HepG2 (cell line): Measurements from ENCODE around the gene KCTD6. TPM values are rescaled to one million over a fixed set of nuclear protein-coding genes. Genes with fewer than 3 reads are reported as not detected.

Experiments
- AHDC1 ChIP-seq: sonication (generic); formaldehyde crosslinking; IDR thresholded peaks from 2 replicates; pipeline ENCODE4 v1.5.1; 2020; ENCODE audit warnings: mild to moderate bottlenecking, missing genetic modification reagents, borderline replicate concordance
- ATF7-NPFF ChIP-seq: sonication (generic); formaldehyde crosslinking; IDR thresholded peaks from 2 replicates; pipeline ENCODE4 v1.8.1; 2023; ENCODE audit warnings: mild to moderate bottlenecking, low read depth, missing genetic modification reagents, moderate library complexity
- CENPT ChIP-seq: sonication (generic); formaldehyde crosslinking; IDR thresholded peaks from 2 replicates; pipeline ENCODE4 v1.8.0; 2022; ENCODE audit warnings: low read depth, mild to moderate bottlenecking, moderate library complexity, missing genetic modification reagents
- CHD4 ChIP-seq: fragments of 200-600 bp; sonication (generic); IDR thresholded peaks from 2 replicates; pipeline ENCODE4 v1.7.0; 2017; ENCODE audit warnings: mild to moderate bottlenecking, low read length, borderline replicate concordance
- GPBP1L1 ChIP-seq: sonication (generic); formaldehyde crosslinking; IDR thresholded peaks from 2 replicates; pipeline ENCODE4 v1.5.0; 2020; ENCODE audit warnings: mild to moderate bottlenecking, missing genetic modification reagents
- HDAC2 ChIP-seq: sonication (generic); formaldehyde crosslinking; IDR thresholded peaks from 2 replicates; pipeline ENCODE4 v1.4.0; 2020; ENCODE audit warnings: missing genetic modification reagents
- HMG20A ChIP-seq: IDR thresholded peaks from 2 replicates; pipeline ENCODE4 v1.6.1; 2016; ENCODE audit warnings: borderline replicate concordance
- JUNB ChIP-seq: sonication (generic); formaldehyde crosslinking; IDR thresholded peaks from 2 replicates; pipeline ENCODE4 v1.8.0; 2022; ENCODE audit warnings: missing genetic modification reagents, mild to moderate bottlenecking, borderline replicate concordance
- MTF1 ChIP-seq: sonication (generic); formaldehyde crosslinking; IDR thresholded peaks from 2 replicates; pipeline ENCODE4 v1.5.0; 2020; ENCODE audit warnings: missing genetic modification reagents
- MXD3 ChIP-seq: IDR thresholded peaks from 2 replicates; pipeline ENCODE4 v1.6.1; 2016; ENCODE audit warnings: mild to moderate bottlenecking, missing biosample characterization, missing genetic modification reagents
- NFKB2 ChIP-seq: sonication (generic); formaldehyde crosslinking; IDR thresholded peaks from 2 replicates; pipeline ENCODE4 v1.4.0; 2020; ENCODE audit warnings: missing genetic modification reagents, borderline replicate concordance
- NPAS2 ChIP-seq: sonication (generic); formaldehyde crosslinking; IDR thresholded peaks from 2 replicates; pipeline ENCODE4 v1.8.0; 2022; ENCODE audit warnings: mild to moderate bottlenecking, missing genetic modification reagents, borderline replicate concordance
- STAT5B ChIP-seq: sonication (generic); formaldehyde crosslinking; IDR thresholded peaks from 2 replicates; pipeline ENCODE4 v1.4.0; 2020; ENCODE audit warnings: missing genetic modification reagents
- ZC3H13 ChIP-seq: sonication (generic); formaldehyde crosslinking; IDR thresholded peaks from 2 replicates; pipeline ENCODE4 v1.8.1; 2023; ENCODE audit warnings: mild to moderate bottlenecking, missing genetic modification reagents, moderate library complexity
- ZNF20 ChIP-seq: sonication (generic); formaldehyde crosslinking; IDR thresholded peaks from 2 replicates; pipeline ENCODE4 v1.4.0; 2020; ENCODE audit warnings: mild to moderate bottlenecking, moderate library complexity, missing genetic modification reagents
- polyA plus RNA-seq, 8 experiments: library from polyadenylated mRNA; depleted of rRNA in 3 of 8; stranded (reverse) in 7 of 8; unstranded in 1 of 8; fragments of >200 nt; fragmentation: Illumina TruSeq in 4 of 8; extraction: Trizol in 4 of 8; gene quantifications; 2 replicates each; pipeline versions ENCODE4 v1.2.1 to v1.2.3, GENCODE V29; 2011 to 2016; ENCODE audit warnings: low read depth in 4 of 8, missing spikeins in 1 of 8, mixed read lengths in 1 of 8; ENCODE audit not compliant: insufficient read depth in 1 of 8
- total RNA-seq, 5 experiments: library from RNA; depleted of rRNA; stranded (reverse); fragments of >200 nt; fragmentation: Illumina TruSeq; extraction: Trizol; gene quantifications; 2 replicates each; pipeline ENCODE4 v1.2.3, GENCODE V29; 2016; ENCODE audit warnings: low read depth in 1 of 5
- TF ChIP-seq, protein P1 (sequence below): sonication (generic); formaldehyde crosslinking; IDR thresholded peaks from 2 replicates; pipeline ENCODE4 v1.5.1; 2020; ENCODE audit warnings: missing genetic modification reagents, mild to moderate bottlenecking, borderline replicate concordance

Gene KCTD6
- total and polyA plus RNA-seq, 2 of the 13 experiments (the other 11 are each of a cell fraction or from before 2014, with no cell fraction given), result 13.4 to 14.2 TPM

GRCh38 chr3:58474967-58475578, 16.8 kb upstream of the KCTD6 start (continued):
- TF ChIP-seq GPBP1L1 (CRISPR knock-in tag) (no peak), NPAS2 (no peak), STAT5B (no peak), MXD3 (CRISPR knock-in tag) (no peak), HDAC2 (CRISPR knock-in tag) (peak; percentile 54; the same call in 1 of the 2 replicates), CHD4 (no peak), ZC3H13 (CRISPR knock-in tag) (no peak), NFKB2 (CRISPR knock-in tag) (no peak), CENPT (CRISPR knock-in tag) (no peak), MTF1 (CRISPR knock-in tag) (no peak), ATF7-NPFF (CRISPR knock-in tag) (no peak), AHDC1 (CRISPR knock-in tag) (no peak), HMG20A (peak; percentile 57; the same call in 1 of the 2 replicates), ZNF20 (CRISPR knock-in tag) (no peak), JUNB (CRISPR knock-in tag) (no peak)
- TF ChIP-seq, protein P1, sequence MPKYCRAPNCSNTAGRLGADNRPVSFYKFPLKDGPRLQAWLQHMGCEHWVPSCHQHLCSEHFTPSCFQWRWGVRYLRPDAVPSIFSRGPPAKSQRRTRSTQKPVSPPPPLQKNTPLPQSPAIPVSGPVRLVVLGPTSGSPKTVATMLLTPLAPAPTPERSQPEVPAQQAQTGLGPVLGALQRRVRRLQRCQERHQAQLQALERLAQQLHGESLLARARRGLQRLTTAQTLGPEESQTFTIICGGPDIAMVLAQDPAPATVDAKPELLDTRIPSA (CRISPR knock-in tag), result no peak
